HPDE6-E6E7 (cell line): ENCODE results near the gene MFSD12.
"Not testable (repeated sequence)": the region's sequence is repeated elsewhere in the genome, so short reads cannot be mapped to it uniquely, and the experiment has no call there.

Experiments
- DNase-seq: peaks from one replicate; pipeline ENCODE4 v3.0.0; 2011; ENCODE audit warnings: missing footprints; ENCODE audit errors: extremely low spot score

Gene MFSD12

DNA sequence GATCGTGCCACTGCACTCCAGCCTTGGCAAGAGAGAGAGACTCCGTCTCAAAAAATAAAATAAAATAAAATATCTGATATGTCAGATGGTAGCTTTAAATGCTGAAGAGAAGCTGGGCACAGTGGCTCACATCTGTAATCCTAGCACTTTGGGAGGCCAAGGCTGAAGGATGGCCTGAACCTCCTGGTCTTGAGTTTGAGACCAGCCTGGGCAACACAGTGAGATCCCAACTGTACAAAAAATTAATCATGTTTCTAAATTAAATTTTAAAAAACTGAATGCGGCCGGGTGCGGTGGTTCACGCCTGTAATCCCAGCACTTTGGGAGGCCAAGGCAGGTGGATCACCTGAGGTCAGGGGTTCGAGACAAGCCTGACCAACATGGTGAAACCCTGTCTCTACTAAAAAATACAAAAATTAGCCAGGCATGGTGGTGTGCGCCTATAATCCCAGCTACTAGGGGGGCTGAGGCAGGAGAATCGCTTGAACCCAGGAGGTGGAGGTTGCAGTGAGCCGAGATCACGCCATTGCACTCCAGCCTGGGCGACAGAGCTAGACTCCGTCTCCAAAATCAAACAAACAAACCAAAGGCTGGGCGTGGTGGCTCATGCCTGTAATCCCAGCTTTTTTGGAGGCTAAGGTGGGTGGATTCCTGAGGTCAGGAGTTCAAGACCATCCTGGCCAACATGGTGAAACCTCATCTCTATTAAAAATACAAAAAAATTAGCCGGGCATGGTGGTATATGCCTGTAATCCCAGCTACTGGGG lies 26.8 kb upstream of the MFSD12 start:
- DNase-seq = not testable (repeated sequence)

GRCh38 chr19:3581792-3582191 lies 24.4 kb upstream of the MFSD12 start:
- DNase-seq = not testable (repeated sequence)

- no peak for DNase-seq
Observed at GRCh38 chr19:3580156-3580934, 23.0 kb upstream of the MFSD12 start.

GRCh38 chr19:3578390-3578789 lies 21.0 kb upstream of the MFSD12 start:
- DNase-seq = no peak

GRCh38 chr19:3577723-3578344 lies 20.4 kb upstream of the MFSD12 start:
- no peak for DNase-seq

DNA sequence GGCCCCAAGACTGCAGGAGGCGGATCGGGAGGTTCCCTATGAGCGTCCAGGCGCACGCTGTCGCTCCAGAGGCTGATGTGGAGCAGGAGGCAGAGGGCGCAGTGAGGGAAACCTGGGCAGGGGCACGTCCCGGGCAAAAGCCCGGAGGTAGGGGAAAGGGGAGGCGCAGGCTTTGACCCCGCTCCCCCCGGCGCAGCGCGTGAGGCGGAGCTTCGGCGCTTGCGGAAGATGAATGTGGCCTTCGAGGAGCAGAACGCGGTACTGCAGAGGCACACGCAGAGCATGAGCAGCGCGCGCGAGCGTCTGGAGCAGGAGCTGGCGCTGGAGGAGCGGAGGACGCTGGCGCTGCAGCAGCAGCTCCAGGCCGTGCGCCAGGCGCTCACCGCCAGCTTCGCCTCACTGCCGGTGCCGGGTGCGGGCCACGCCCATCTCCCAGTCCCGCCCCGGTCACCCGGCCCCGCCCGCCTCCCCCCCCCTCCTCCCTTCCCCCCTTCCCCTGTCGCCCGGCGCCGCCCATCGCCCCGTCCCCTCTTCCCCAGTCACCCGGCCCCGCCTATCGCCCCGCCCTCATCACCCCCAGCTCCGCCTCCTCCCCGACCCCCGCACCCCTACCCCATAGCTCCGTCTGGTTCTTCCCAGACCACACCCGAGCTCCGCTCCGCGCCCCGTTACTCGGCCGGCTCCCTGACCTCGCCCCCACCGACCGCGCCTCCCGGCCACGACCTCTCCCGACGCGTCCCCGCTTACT lies 19.5 kb upstream of the MFSD12 start:
- DNase-seq = no peak

GRCh38 chr19:3575949-3576673 lies 18.7 kb upstream of the MFSD12 start:
- DNase-seq = no peak

DNA sequence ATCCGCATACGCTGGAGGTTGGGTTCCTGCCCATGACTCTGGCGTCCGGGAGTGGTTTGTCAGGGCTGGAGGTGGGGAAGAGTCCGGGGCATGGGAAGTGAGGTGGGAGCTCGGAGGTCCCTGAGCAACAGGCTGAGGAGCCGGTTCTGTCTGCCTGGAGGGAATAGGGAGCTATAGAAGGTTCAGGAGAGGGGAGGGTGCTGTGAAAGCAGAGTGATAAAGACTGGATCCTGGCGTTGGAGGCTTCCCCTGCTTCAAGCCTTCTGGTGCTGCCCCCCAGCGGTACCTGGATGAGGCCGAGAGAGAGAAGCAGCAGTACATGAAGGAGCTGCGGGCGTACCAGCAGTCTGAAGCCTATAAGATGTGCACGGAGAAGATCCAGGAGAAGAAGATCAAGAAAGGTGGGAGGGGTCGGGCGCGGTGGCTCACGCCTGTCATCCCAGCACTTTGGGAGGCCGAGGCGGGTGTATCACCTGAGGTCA lies 17.9 kb upstream of the MFSD12 start:
- DNase-seq = no peak

DNA sequence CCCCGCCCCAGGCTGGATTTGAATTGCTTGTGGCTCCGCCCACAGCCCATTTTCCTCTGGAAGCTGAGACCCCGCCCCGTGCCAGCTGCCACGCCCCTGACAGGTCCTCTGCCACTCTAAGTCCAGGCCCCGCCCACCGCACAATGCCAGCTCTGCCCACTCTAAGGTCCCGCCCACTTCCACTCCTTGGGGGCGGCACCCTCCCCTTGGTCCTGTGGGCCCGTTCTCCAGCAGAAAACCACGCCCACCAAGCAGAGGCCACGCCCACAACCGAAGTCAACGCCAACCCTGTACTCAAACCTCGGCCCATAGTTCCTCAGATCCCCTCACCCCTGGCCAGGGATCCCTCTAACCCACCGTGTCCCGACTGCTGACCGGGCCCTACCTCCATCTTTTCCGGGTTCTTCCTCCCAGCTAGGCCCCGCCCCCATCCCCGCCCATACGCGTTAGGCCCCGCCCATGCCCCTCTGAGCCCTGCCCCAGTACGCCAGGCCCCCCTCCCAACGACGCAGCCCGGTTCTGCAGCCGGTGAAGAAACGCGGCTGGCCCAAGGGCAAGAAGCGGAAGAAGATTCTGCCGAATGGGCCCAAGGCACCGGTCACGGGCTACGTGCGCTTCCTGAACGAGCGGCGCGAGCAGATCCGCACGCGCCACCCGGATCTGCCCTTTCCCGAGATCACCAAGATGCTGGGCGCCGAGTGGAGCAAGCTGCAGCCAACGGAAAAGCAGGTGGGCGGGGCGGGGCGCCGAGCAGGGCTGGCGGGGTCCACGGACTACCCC lies 16.7 kb upstream of the MFSD12 start:
- DNase-seq = peak; percentile 48

DNA sequence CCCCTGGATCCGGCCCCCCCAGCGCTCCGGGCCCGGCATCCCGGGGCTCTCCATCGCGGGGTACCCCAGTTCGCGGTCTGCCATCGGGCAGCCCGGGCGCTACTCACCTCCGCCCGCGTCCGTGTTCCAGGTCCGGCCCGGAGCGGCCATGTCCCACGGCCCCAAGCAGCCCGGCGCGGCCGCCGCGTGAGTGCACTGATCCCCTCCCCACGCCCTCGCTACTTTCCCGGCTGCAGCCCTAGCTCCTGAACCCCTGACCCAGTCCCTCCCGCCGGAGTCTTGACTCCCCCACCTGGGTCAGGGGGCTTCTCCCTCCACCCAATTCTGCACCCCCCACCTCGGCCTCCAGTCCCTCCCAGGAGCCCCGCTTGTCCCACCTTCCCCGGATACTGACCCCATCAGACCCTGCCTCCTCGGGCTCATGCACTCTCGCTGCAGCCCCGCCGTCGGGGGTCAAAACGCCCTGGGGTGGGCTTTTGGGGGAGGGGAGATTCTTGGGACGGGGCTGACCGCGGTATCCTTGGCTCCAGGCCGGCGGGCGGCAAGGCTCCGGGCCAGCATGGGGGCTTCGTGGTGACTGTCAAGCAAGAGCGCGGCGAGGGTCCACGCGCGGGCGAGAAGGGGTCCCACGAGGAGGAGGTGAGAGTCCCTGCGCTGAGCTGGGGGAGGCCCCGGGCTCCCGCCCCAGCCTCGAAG lies 15.9 kb upstream of the MFSD12 start:
- DNase-seq = no peak

DNA sequence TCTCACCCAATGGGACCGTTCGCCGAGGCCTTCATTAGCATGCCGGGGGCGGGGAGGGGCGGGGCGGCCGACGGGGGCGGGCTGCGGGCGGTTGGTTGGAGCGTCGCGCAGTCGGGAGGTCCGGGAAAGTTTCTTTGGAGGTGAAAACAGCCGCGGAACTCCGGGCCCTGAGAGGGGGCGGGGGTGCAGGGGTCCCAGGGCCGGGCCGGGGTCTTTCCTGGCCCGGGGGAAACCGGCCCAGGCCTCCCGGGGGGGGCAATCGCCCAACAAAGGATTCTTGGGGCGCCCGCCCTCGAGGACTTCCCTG lies 15.4 kb upstream of the MFSD12 start, which contains the start of gene HMG20B:
Gene HMG20B, plus strand, starts transcription at position 90 of the 307 bp plus-strand sequence. CDS start 366 bp downstream, outside the sequence.
- no peak for DNase-seq

GRCh38 chr19:3572132-3572854 lies 14.9 kb upstream of the MFSD12 start:
- DNase-seq = peak; percentile 94

- DNase-seq = no peak
Observed at GRCh38 chr19:3570606-3571011, 13.2 kb upstream of the MFSD12 start.

- DNase-seq = not testable (repeated sequence)
Observed at GRCh38 chr19:3570042-3570441, 12.7 kb upstream of the MFSD12 start.

- no peak for DNase-seq
Observed at GRCh38 chr19:3565139-3565538, 7.8 kb upstream of the MFSD12 start.

GRCh38 chr19:3563709-3564524 lies 6.5 kb upstream of the MFSD12 start:
- no peak for DNase-seq

DNA sequence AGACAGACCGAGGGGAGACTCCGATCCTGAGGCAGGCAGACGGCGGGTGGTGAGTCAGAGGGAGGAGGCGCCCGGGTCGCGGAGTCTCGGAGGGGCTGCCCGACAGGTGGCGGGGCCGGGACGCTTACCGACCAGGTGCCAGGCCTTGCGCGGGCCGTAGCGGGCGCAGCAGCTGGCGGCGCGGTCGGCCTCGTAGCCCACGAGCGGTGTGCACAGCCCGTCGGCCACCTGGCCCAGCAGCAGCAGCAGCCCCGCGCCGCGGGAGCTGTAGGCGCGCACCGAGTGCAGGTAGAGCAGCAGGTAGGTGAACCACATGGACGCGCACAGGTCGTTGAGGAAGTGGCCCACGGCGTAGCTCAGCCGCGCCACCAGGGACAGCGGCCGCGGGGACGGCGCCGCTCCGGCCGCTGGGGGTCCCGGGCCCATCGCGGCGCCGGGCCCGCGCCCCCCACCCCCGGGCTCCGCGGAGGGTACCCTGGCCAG lies 367 bp downstream of the MFSD12 start:
- peak; percentile 66 for DNase-seq

- no peak for DNase-seq
Observed at GRCh38 chr19:3556423-3556977, 886 bp downstream of the MFSD12 start.
